ENCODE data around the gene PRKN. TPM values are rescaled to one million over a fixed set of nuclear protein-coding genes. Genes with fewer than 3 reads are reported as not detected.

PRKN gene
- total RNA-seq, 1 experiment from 2014 or later, result 2.0 TPM

GRCh38 chr6:162497389-162497788 is 230.2 kb downstream of the PRKN start:
- Histone ChIP-seq H3K9ac (ENCODE audit: extremely low read depth, insufficient read length, low read length) (no peak overlapping the region), H3K23ac (ENCODE audit: insufficient read length, low read depth, low read length) (no peak overlapping the region), H3K56ac (ENCODE audit: insufficient read length, low read depth, low read length) (no peak overlapping the region), H3K79me1 (ENCODE audit: insufficient read depth, low read depth, low read length, poor library complexity, severe bottlenecking) (no peaks in the 10 kb centered on the region), H2BK120ac (ENCODE audit: low read depth, low read length, poor library complexity, severe bottlenecking) (no peak overlapping the region), H3K23me2 (ENCODE audit: insufficient read length, low read depth, low read length, poor library complexity, severe bottlenecking) (no peaks in the 10 kb centered on the region), H2BK12ac (ENCODE audit: insufficient read length, low read depth, low read length) (no peak overlapping the region), H3K9me3 (ENCODE audit: control insufficient read depth, low read depth, low read length) (no peaks in the 10 kb centered on the region), H2AK5ac (ENCODE audit: insufficient read length, low read length) (no peak overlapping the region), H3K18ac (ENCODE audit: insufficient read length, low read depth, low read length) (no peak overlapping the region), H2BK20ac (ENCODE audit: low read depth, low read length, poor library complexity, severe bottlenecking) (no peak overlapping the region), H3K14ac (ENCODE audit: insufficient read depth, low read length) (no peak overlapping the region), H2BK5ac (ENCODE audit: insufficient read length, low read length) (no peak overlapping the region), H4K20me1 (ENCODE audit: control insufficient read depth, insufficient read depth, insufficient read length) (no peaks in the 10 kb centered on the region), H3T11ph (ENCODE audit: low read length) (no peak overlapping the region), H3K4me1 (ENCODE audit: insufficient read depth, low read length) (no peaks in the 10 kb centered on the region), H2AFZ (ENCODE audit: low read length) (no peak overlapping the region), H3K27ac (ENCODE audit: insufficient read length, low read depth, low read length) (no peak overlapping the region), H3K4me2 (ENCODE audit: insufficient read depth, insufficient read length, low read length) (no peak overlapping the region), H2BK15ac (ENCODE audit: low read depth, low read length) (no peak overlapping the region), H4K5ac (ENCODE audit: insufficient read length, low read depth, low read length) (no peak overlapping the region), H3K79me2 (ENCODE audit: insufficient read depth, low read length) (no peaks in the 10 kb centered on the region), H3K4ac (ENCODE audit: low read depth, low read length) (no peak overlapping the region), H4K91ac (ENCODE audit: insufficient read length, low read depth, low read length) (no peak overlapping the region), H3K27me3 (ENCODE audit: insufficient read depth, low read length) (no peaks in the 10 kb centered on the region), H4K8ac (replicated peaks; ENCODE audit: insufficient read length, low read depth, low read length) (no peak overlapping the region)
- WGBS (ENCODE audit: extremely low coverage, insufficient read length, low lambda C conversion rate), result no CpG with 5 or more reads among the region's 5 CpGs
- TF ChIP-seq CTCF (conservative IDR thresholded peaks at IDR 0.05), result no peak
- no peak overlapping the region for H3K4me3 Mint-ChIP-seq
- DNase-seq, result no peak
- H3K27ac Mint-ChIP-seq, result no peak overlapping the region
- H3K36me3 Mint-ChIP-seq (ENCODE audit: insufficient read depth in 1 of 3, low read depth in 3 of 3), result no peaks in the 10 kb centered on the region
- H3K27me3 Mint-ChIP-seq (ENCODE audit: low read depth), result no peaks in the 10 kb centered on the region
- H3K9me3 Mint-ChIP-seq, result no peaks in the 10 kb centered on the region
- no peaks in the 10 kb centered on the region for H3K4me1 Mint-ChIP-seq
